H1 (cell line): ENCODE data around the gene ANK3. TPM values are rescaled to one million over a fixed set of nuclear protein-coding genes. Genes with fewer than 3 reads are reported as not detected.

Source experiments
- CTCF ChIA-PET: fragments of 300-600 bp; sonication (Branson Sonifier 250); formaldehyde crosslinking; loops from one replicate; lab custom pipeline; 2021; ENCODE audit not compliant: partially characterized antibody; lab: Charles Lee
- POLR2A ChIA-PET: fragments of 300-600 bp; sonication (Branson Sonifier 250); formaldehyde crosslinking; loops from one replicate; lab custom pipeline; 2021; ENCODE audit warnings: inconsistent platforms; ENCODE audit not compliant: partially characterized antibody; lab: Charles Lee
- DNase-seq, 2 experiments: peaks; one replicate each; pipeline versions ENCODE4 v3.0.0 to v3.0.0-alpha.2; 2010 to 2022; ENCODE audit warnings: low spot score in 2 of 2, low read depth in 1 of 2, mixed read lengths in 1 of 2
- FAIRE-seq: peaks from 2 replicates; lab custom pipeline; 2011; peaks lifted over from hg19 to GRCh38; lab: Jason Lieb, UNC
- H2AFZ ChIP-seq: 2 replicates; pipeline ENCODE4 v1.8.1; 2012; ENCODE audit warnings: low read length, inconsistent platforms
- H2AK5ac ChIP-seq: 2 replicates; pipeline ENCODE4 v1.6.1; 2013; ENCODE audit warnings: low read depth, low read length
- H2BK120ac ChIP-seq: replicated peaks from 2 replicates; pipeline ENCODE3; 2013; ENCODE audit warnings: low read depth, low read length, inconsistent platforms
- H2BK12ac ChIP-seq: 2 replicates; pipeline ENCODE4 v1.6.1; 2013; ENCODE audit warnings: low read depth, low read length
- H2BK15ac ChIP-seq: 2 replicates; pipeline ENCODE4 v1.6.1; 2013; ENCODE audit warnings: low read length
- H2BK20ac ChIP-seq: 2 replicates; pipeline ENCODE4 v1.6.1; 2013; ENCODE audit warnings: low read length
- H2BK5ac ChIP-seq: 2 replicates; pipeline ENCODE4 v1.6.1; 2013; ENCODE audit warnings: low read depth, low read length
- H3K14ac ChIP-seq: 2 replicates; pipeline ENCODE4 v1.6.1; 2013; ENCODE audit warnings: inconsistent platforms; ENCODE audit not compliant: insufficient read length
- H3K18ac ChIP-seq: 2 replicates; pipeline ENCODE4 v1.6.1; 2013; ENCODE audit warnings: low read length; ENCODE audit errors: extremely low read depth
- H3K23ac ChIP-seq: 2 replicates; pipeline ENCODE4 v1.6.1; 2013; ENCODE audit warnings: inconsistent platforms; ENCODE audit not compliant: insufficient read length
- H3K23me2 ChIP-seq: 2 replicates; pipeline ENCODE4 v1.6.1; 2013; ENCODE audit warnings: low read depth, low read length
- H3K27ac ChIP-seq: 2 replicates; pipeline ENCODE4 v1.6.1; 2011; ENCODE audit warnings: low read depth, low read length, inconsistent platforms
- H3K27me3 ChIP-seq, 4 experiments: replicated peaks in 1 of 4; 1 replicate in 1 of 4; 2 replicates in 3 of 4; pipeline versions ENCODE4 v1.6.1 to v1.8.1; 2011 to 2013; ENCODE audit warnings: low read length in 3 of 4, mild to moderate bottlenecking in 3 of 4, inconsistent platforms in 2 of 4, mixed read lengths in 2 of 4, moderate library complexity in 1 of 4; ENCODE audit not compliant: control insufficient read depth in 3 of 4, insufficient read depth in 3 of 4; ENCODE audit errors: extremely low read depth in 1 of 4
- H3K36me3 ChIP-seq, 4 experiments: 2 replicates each; pipeline versions ENCODE4 v1.6.1 to v1.8.1; 2011 to 2013; ENCODE audit warnings: mild to moderate bottlenecking in 4 of 4, low read length in 3 of 4, moderate library complexity in 2 of 4, control low read depth in 1 of 4, inconsistent platforms in 1 of 4; ENCODE audit not compliant: insufficient read depth in 4 of 4, control insufficient read depth in 2 of 4
- H3K4ac ChIP-seq: replicated peaks from 2 replicates; pipeline ENCODE3; 2013; ENCODE audit warnings: low read length, low read depth, mixed read lengths, inconsistent platforms; ENCODE audit not compliant: insufficient read length
- H3K4me1 ChIP-seq, 4 experiments: replicated peaks in 1 of 4; 1 replicate in 1 of 4; 2 replicates in 3 of 4; pipeline versions ENCODE4 v1.6.1 to v1.8.1; 2011 to 2013; ENCODE audit warnings: low read length in 3 of 4, inconsistent platforms in 2 of 4, mixed read lengths in 1 of 4; ENCODE audit not compliant: insufficient read depth in 4 of 4, control insufficient read depth in 3 of 4
- H3K4me2 ChIP-seq, 2 experiments: 2 replicates each; pipeline versions ENCODE4 v1.6.1 to v1.8.1; 2011 to 2013; ENCODE audit warnings: low read depth in 2 of 2, low read length in 2 of 2, control low read depth in 1 of 2, inconsistent platforms in 1 of 2, mild to moderate bottlenecking in 1 of 2; ENCODE audit not compliant: insufficient read depth in 1 of 2
- H3K4me3 ChIP-seq, 4 experiments: fragments of 200-600, 300-600 bp in 1 of 4; sonication (generic), shearing (Covaris generic), sonication (Bioruptor Twin) in 1 of 4; 2 replicates each; pipeline versions ENCODE4 v1.5.1 to v1.8.1; 2011 to 2016; ENCODE audit warnings: low read length in 4 of 4, low read depth in 3 of 4, control low read depth in 2 of 4, inconsistent platforms in 2 of 4, mild to moderate bottlenecking in 2 of 4, mixed read lengths in 1 of 4, moderate library complexity in 1 of 4; ENCODE audit not compliant: insufficient read depth in 2 of 4; ENCODE audit errors: extremely low read depth in 1 of 4
- H3K56ac ChIP-seq: replicated peaks from 2 replicates; pipeline ENCODE3; 2013; ENCODE audit warnings: low read depth, mild to moderate bottlenecking, mixed read lengths, low read length, inconsistent platforms; ENCODE audit not compliant: insufficient read length
- H3K79me1 ChIP-seq: 2 replicates; pipeline ENCODE4 v1.6.1; 2013; ENCODE audit warnings: low read depth, low read length, control low read depth
- H3K79me2 ChIP-seq, 2 experiments: 2 replicates each; pipeline versions ENCODE4 v1.6.1 to v1.8.1; 2012 to 2013; ENCODE audit warnings: low read length in 2 of 2, mild to moderate bottlenecking in 2 of 2, inconsistent platforms in 1 of 2; ENCODE audit not compliant: insufficient read depth in 2 of 2, control insufficient read depth in 1 of 2
- H3K9ac ChIP-seq, 4 experiments: replicated peaks in 1 of 4; 1 replicate in 1 of 4; 2 replicates in 3 of 4; pipeline versions ENCODE4 v1.6.1 to v1.8.1; 2011 to 2013; ENCODE audit warnings: low read depth in 3 of 4, low read length in 3 of 4, control low read depth in 2 of 4, mild to moderate bottlenecking in 2 of 4, moderate library complexity in 2 of 4, inconsistent platforms in 1 of 4; ENCODE audit errors: extremely low read depth in 1 of 4
- H3K9me3 ChIP-seq, 2 experiments: 2 replicates each; pipeline versions ENCODE4 v1.6.1 to v1.8.1; 2012 to 2013; ENCODE audit warnings: mild to moderate bottlenecking in 2 of 2, moderate library complexity in 2 of 2, control low read depth in 1 of 2, inconsistent platforms in 1 of 2, low read depth in 1 of 2, low read length in 1 of 2, mixed read lengths in 1 of 2; ENCODE audit not compliant: insufficient read depth in 2 of 2
- H4K20me1 ChIP-seq, 2 experiments: replicated peaks in 1 of 2; 2 replicates each; pipeline versions ENCODE3 to v1.8.1; 2011 to 2013; ENCODE audit warnings: inconsistent platforms in 2 of 2, low read length in 2 of 2, mild to moderate bottlenecking in 1 of 2; ENCODE audit not compliant: insufficient read depth in 2 of 2, control insufficient read depth in 1 of 2
- H4K5ac ChIP-seq: 2 replicates; pipeline ENCODE4 v1.6.1; 2013; ENCODE audit warnings: low read length, low read depth, mixed read lengths, inconsistent platforms; ENCODE audit not compliant: insufficient read length
- H4K8ac ChIP-seq: 2 replicates; pipeline ENCODE4 v1.8.0; 2013; ENCODE audit warnings: mild to moderate bottlenecking, moderate library complexity, low read length, inconsistent platforms; ENCODE audit not compliant: insufficient read depth; ENCODE audit errors: extremely low read depth
- H4K91ac ChIP-seq: replicated peaks from 2 replicates; pipeline ENCODE3; 2013; ENCODE audit warnings: low read length, mixed read lengths, inconsistent platforms; ENCODE audit not compliant: insufficient read length
- BCL11A ChIP-seq, 2 experiments: IDR thresholded peaks; one replicate each; pipeline ENCODE4 v1.6.1; 2011; ENCODE audit warnings: low read depth in 2 of 2, low read length in 2 of 2, mild to moderate bottlenecking in 2 of 2
- CEBPB ChIP-seq: IDR thresholded peaks from 2 replicates; pipeline ENCODE4 v1.6.1; 2012; ENCODE audit warnings: low read depth, low read length
- CHD1 ChIP-seq: IDR thresholded peaks from 2 replicates; pipeline ENCODE4 v1.6.1; 2012; ENCODE audit warnings: low read depth, low read length, improper control_type of control experiment
- CHD2 ChIP-seq: IDR thresholded peaks from 2 replicates; pipeline ENCODE4 v1.6.1; 2012; ENCODE audit warnings: low read length, improper control_type of control experiment
- EP300 ChIP-seq, 2 experiments: IDR thresholded peaks; 1 replicate in 1 of 2; 2 replicates in 1 of 2; pipeline ENCODE4 v1.6.1; 2011 to 2012; ENCODE audit warnings: low read depth in 2 of 2, low read length in 2 of 2, mild to moderate bottlenecking in 2 of 2, borderline replicate concordance in 1 of 2, inconsistent platforms in 1 of 2, moderate library complexity in 1 of 2
- GABPA ChIP-seq: IDR thresholded peaks from 2 replicates; pipeline ENCODE4 v1.6.1; 2011; ENCODE audit warnings: mild to moderate bottlenecking, low read length, moderate library complexity, borderline replicate concordance; ENCODE audit not compliant: insufficient read depth
- NANOG ChIP-seq: IDR thresholded peaks from 2 replicates; pipeline ENCODE4 v1.6.1; 2011; ENCODE audit warnings: low read length, low read depth, mild to moderate bottlenecking, inconsistent platforms; ENCODE audit not compliant: insufficient read depth, poor library complexity, severe bottlenecking
- PHF8 ChIP-seq: fragments of 200-600 bp; sonication (generic); conservative IDR thresholded peaks from 2 replicates; pipeline ENCODE4 v1.7.1; 2012; ENCODE audit warnings: low read depth, mild to moderate bottlenecking, inconsistent platforms, low read length, moderate library complexity
- POU5F1 ChIP-seq: IDR thresholded peaks from 2 replicates; pipeline ENCODE4 v1.6.1; 2011; ENCODE audit warnings: low read depth, mild to moderate bottlenecking, low read length, moderate library complexity
- RXRA ChIP-seq: IDR thresholded peaks from 2 replicates; pipeline ENCODE4 v1.6.1; 2011; ENCODE audit warnings: low read depth, mild to moderate bottlenecking, low read length, moderate library complexity; ENCODE audit not compliant: insufficient read depth
- SP1 ChIP-seq: IDR thresholded peaks from 2 replicates; pipeline ENCODE4 v1.6.1; 2011; ENCODE audit warnings: low read depth, low read length
- TAF7 ChIP-seq: optimal IDR thresholded peaks from 2 replicates; pipeline ENCODE3; 2011; ENCODE audit warnings: low read depth, mild to moderate bottlenecking, inconsistent platforms, low read length, moderate library complexity, borderline replicate concordance
- polyA plus RNA-seq, 7 experiments: library from polyadenylated mRNA; depleted of rRNA in 3 of 7; stranded (reverse) in 5 of 7; unstranded in 2 of 7; fragments of >200 nt in 5 of 7; fragments of 200-250 nt in 2 of 7; gene quantifications; 1 replicate in 5 of 7; 2 replicates in 1 of 7; 4 replicates in 1 of 7; pipeline versions ENCODE4 v1.2.1 to v1.2.3, GENCODE V29; 2011 to 2013; ENCODE audit warnings: missing spikeins in 2 of 7, mixed read lengths in 2 of 7
- total RNA-seq: library from RNA; stranded (reverse); fragmentation: NEBNext Ultra II Directional; extraction: Animal tissue kit (Norgen Biotek cat#: 25700); gene quantifications from 2 replicates; pipeline ENCODE4 v1.2.1, GENCODE V29; 2021
- TF ChIP-seq, protein P1 (sequence below): IDR thresholded peaks from 2 replicates; pipeline ENCODE4 v1.6.1; 2011; ENCODE audit warnings: low read length, improper control_type of control experiment

The ANK3 gene
- total and polyA plus RNA-seq, 2 of the 8 experiments (the other 6 are each of a cell fraction or from before 2014, with no cell fraction given), result 18.1 to 67.9 TPM

DNA sequence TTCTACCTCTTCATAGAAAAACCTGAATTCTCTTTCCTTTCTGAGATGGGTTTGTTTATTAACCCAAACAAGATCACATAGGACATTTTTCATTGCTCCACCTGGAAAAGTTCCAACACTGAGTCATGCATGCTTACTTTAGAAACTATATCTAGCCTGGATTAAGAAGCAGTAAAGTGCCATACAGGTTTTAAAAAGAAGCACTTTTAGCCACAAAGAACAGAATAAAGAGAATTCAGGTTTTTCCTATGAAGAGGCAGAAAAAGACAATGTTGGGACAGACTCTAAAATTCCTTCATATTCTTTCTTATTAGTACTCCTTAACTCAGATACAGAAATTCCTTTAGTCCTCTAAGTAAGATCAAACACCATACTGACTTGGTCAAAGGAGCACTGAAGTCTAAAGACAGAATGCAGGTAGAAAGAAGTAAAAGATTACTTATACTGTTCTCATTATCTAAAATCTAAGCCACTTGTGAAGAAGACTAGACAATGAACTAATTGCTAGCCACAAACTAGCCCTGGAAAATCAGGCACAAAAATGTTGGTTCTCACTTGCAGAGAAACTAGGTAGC, 241.3 kb downstream of the ANK3 start:
- Histone ChIP-seq H3K4ac (no peak overlapping the region), H3K27me3 (no peaks in the 10 kb centered on the region), H2BK20ac (no peak overlapping the region), H3K14ac (no peak overlapping the region), H3K36me3 (no peaks in the 10 kb centered on the region), H2BK12ac (no peak overlapping the region), H3K4me2 (no peak overlapping the region), H2AFZ (no peak overlapping the region), H3K79me2 (no peaks in the 10 kb centered on the region), H4K8ac (no peak overlapping the region), H2AK5ac (no peak overlapping the region), H3K23me2 (no peaks in the 10 kb centered on the region), H4K5ac (no peak overlapping the region), H3K23ac (no peak overlapping the region), H2BK15ac (no peak overlapping the region), H4K20me1 (no peaks in the 10 kb centered on the region), H3K9ac (no peak overlapping the region), H3K4me3 (no peak overlapping the region), H3K9me3 (0 out of 4 replicates have a peak, but pooled peaks cover 0 to 2% of the 10 kb centered on the region in 2 experiments), H3K27ac (no peak overlapping the region), H3K4me1 (no peaks in the 10 kb centered on the region), H2BK120ac (no peak overlapping the region), H3K79me1 (no peaks in the 10 kb centered on the region), H3K18ac (no peak overlapping the region), H4K91ac (no peak overlapping the region), H2BK5ac (no peak overlapping the region), H3K56ac (no peak overlapping the region)
- FAIRE-seq (no peak), DNase-seq (no peak)
- CTCF ChIA-PET, result interaction anchor here (0.7 to 1.5 kb wide), 3 partner anchors 33 to 44 kb away, joined by 3 to 5 read pairs (median 4); no protein-coding TSS in a partner anchor
- POLR2A ChIA-PET, result interaction anchor here (1.0 to 2.1 kb wide), 2 partner anchors 8 to 9 kb away, joined by 3 to 10 read pairs; no protein-coding TSS in a partner anchor
- TF ChIP-seq, protein P1, sequence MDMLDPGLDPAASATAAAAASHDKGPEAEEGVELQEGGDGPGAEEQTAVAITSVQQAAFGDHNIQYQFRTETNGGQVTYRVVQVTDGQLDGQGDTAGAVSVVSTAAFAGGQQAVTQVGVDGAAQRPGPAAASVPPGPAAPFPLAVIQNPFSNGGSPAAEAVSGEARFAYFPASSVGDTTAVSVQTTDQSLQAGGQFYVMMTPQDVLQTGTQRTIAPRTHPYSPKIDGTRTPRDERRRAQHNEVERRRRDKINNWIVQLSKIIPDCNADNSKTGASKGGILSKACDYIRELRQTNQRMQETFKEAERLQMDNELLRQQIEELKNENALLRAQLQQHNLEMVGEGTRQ, result no peak
- no peak for TF ChIP-seq PHF8
- TF ChIP-seq SP1, result no peak
- no peak for TF ChIP-seq EP300 (IDR thresholded peaks at IDR 0.05; ENCODE audit: borderline replicate concordance in 1 of 2, low read depth in 2 of 2, low read length in 2 of 2)
- no peak for TF ChIP-seq CEBPB
- TF ChIP-seq NANOG, result no peak
- TF ChIP-seq POU5F1, result no peak
- TF ChIP-seq RXRA, result no peak
- TF ChIP-seq GABPA, result no peak
- TF ChIP-seq TAF7, result no peak
- no peak for TF ChIP-seq CHD2
- no peak for TF ChIP-seq BCL11A (IDR thresholded peaks at IDR 0.05; ENCODE audit: low read depth in 2 of 2, low read length in 2 of 2)
- TF ChIP-seq CHD1, result no peak
